Fibroblast of lung (primary cell): ENCODE results near the gene CLECL1. TPM values are rescaled to one million over a fixed set of nuclear protein-coding genes. Genes with fewer than 3 reads are reported as not detected.

ENCODE experiments used
- DNase-seq, 2 donors: peaks; one replicate each; pipeline versions ENCODE4 v3.0.0 to v3.0.0-alpha.2; 2010; ENCODE audit warnings: low read depth in 2 of 2
- H2AFZ ChIP-seq: 2 replicates; pipeline ENCODE4 v1.5.1; 2012; ENCODE audit warnings: low read length, control low read depth, inconsistent platforms
- H3K27ac ChIP-seq: 2 replicates; pipeline ENCODE4 v1.5.1; 2011; ENCODE audit warnings: low read length, control low read depth; ENCODE audit not compliant: insufficient read depth
- H3K27me3 ChIP-seq: 2 replicates; pipeline ENCODE4 v1.5.1; 2011; ENCODE audit warnings: mild to moderate bottlenecking, low read length; ENCODE audit not compliant: control insufficient read depth, insufficient read depth
- H3K36me3 ChIP-seq: 2 replicates; pipeline ENCODE4 v1.5.1; 2011; ENCODE audit warnings: low read length; ENCODE audit not compliant: control insufficient read depth, insufficient read depth
- H3K4me1 ChIP-seq: 2 replicates; pipeline ENCODE4 v1.5.1; 2011; ENCODE audit warnings: low read length; ENCODE audit not compliant: control insufficient read depth, insufficient read depth; ENCODE audit errors: extremely low read depth
- H3K4me2 ChIP-seq: 2 replicates; pipeline ENCODE4 v1.5.1; 2011; ENCODE audit warnings: low read length, control low read depth; ENCODE audit not compliant: insufficient read depth; ENCODE audit errors: extremely low read depth
- H3K4me3 ChIP-seq, 4 experiments: fragments of 200-600 bp in 1 of 4; sonication (generic) in 1 of 4; replicated peaks in 1 of 4; 2 replicates each; pipeline ENCODE4 v1.5.1; 2011 to 2016; ENCODE audit warnings: low read length in 4 of 4, low read depth in 3 of 4, mild to moderate bottlenecking in 3 of 4, control low read depth in 2 of 4, inconsistent platforms in 1 of 4, mixed read lengths in 1 of 4; ENCODE audit not compliant: insufficient read depth in 1 of 4; ENCODE audit errors: control extremely low read depth in 1 of 4
- H3K79me2 ChIP-seq: 2 replicates; pipeline ENCODE4 v1.5.1; 2012; ENCODE audit warnings: mild to moderate bottlenecking, low read length, inconsistent platforms; ENCODE audit not compliant: control insufficient read depth, insufficient read depth
- H3K9ac ChIP-seq: 2 replicates; pipeline ENCODE4 v1.5.1; 2011; ENCODE audit warnings: mild to moderate bottlenecking, low read length, control low read depth; ENCODE audit not compliant: insufficient read depth
- H3K9me3 ChIP-seq: 2 replicates; pipeline ENCODE4 v1.5.1; 2012; ENCODE audit warnings: low read depth, low read length; ENCODE audit not compliant: control insufficient read depth, insufficient read depth
- H4K20me1 ChIP-seq: 2 replicates; pipeline ENCODE4 v1.5.1; 2011; ENCODE audit warnings: low read length; ENCODE audit not compliant: control insufficient read depth, insufficient read depth; ENCODE audit errors: extremely low read depth
- CTCF ChIP-seq, 2 donors: IDR thresholded peaks in 1 of 2; conservative IDR thresholded peaks in 1 of 2; 1 replicate in 1 of 2; 2 replicates in 1 of 2; pipeline ENCODE4 v1.5.1; 2011 to 2012; ENCODE audit warnings: low read length in 2 of 2, control low read depth in 1 of 2, inconsistent platforms in 1 of 2, low read depth in 1 of 2, mild to moderate bottlenecking in 1 of 2
- EZH2 ChIP-seq: IDR thresholded peaks from 2 replicates; pipeline ENCODE4 v1.5.1; 2012; ENCODE audit warnings: low read length, control low read depth, mild to moderate bottlenecking; ENCODE audit errors: missing control alignments
- polyA plus RNA-seq, 2 donors: library from polyadenylated mRNA; depleted of rRNA in 1 of 2; stranded (reverse) in 1 of 2; unstranded in 1 of 2; fragments of >200 nt; gene quantifications; 2 replicates each; pipeline ENCODE4 v1.2.1, GENCODE V29; 2011 to 2012; ENCODE audit warnings: missing spikeins in 1 of 2
- total RNA-seq: library from RNA; depleted of rRNA; stranded (reverse); fragments of >200 nt; gene quantifications from 2 replicates; pipeline ENCODE4 v1.2.1, GENCODE V29; 2014

The CLECL1 gene
- total and polyA plus RNA-seq, 2 donors (not counting 1 experiment from before 2014, with no cell fraction given): not detected

DNA sequence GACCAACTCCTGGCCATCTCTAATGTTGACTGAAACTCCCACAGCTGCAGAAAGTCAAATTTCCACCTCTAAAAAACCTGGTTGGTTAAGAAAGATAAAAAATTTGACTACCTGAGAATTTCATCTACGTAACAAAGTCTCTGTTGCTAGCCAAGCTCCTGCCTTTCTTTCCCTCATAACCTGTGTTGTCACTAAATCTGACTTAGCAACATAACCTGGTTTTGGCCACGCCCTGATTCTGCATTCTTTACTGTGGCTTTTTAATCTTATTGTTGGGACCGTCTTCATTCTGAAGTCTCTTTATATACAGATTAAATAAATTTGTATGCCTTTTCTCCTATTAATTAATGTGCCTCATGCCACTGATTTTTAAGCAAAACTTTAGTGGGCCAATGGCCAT is 43.9 kb upstream of the CLECL1 start:
- no peaks in the 10 kb centered on the region for H3K9me3 ChIP-seq
- H3K79me2 ChIP-seq: no peaks in the 10 kb centered on the region
- H2AFZ ChIP-seq: no peak overlapping the region
- no peaks in the 10 kb centered on the region for H4K20me1 ChIP-seq
- TF ChIP-seq EZH2 (no peak), CTCF (conservative IDR thresholded peaks at IDR 0.05 in 1 of 2, IDR thresholded peaks at IDR 0.05 in 1 of 2; ENCODE audit: low read depth in 1 of 2, low read length in 2 of 2) (no peak)
- DNase-seq: no peak
- H3K4me2 ChIP-seq: no peak overlapping the region
- no peak overlapping the region for H3K4me3 ChIP-seq
- H3K27me3 ChIP-seq: no peaks in the 10 kb centered on the region
- H3K9ac ChIP-seq: no peak overlapping the region
- H3K4me1 ChIP-seq: no peaks in the 10 kb centered on the region
- no peaks in the 10 kb centered on the region for H3K36me3 ChIP-seq
- no peak overlapping the region for H3K27ac ChIP-seq

DNA sequence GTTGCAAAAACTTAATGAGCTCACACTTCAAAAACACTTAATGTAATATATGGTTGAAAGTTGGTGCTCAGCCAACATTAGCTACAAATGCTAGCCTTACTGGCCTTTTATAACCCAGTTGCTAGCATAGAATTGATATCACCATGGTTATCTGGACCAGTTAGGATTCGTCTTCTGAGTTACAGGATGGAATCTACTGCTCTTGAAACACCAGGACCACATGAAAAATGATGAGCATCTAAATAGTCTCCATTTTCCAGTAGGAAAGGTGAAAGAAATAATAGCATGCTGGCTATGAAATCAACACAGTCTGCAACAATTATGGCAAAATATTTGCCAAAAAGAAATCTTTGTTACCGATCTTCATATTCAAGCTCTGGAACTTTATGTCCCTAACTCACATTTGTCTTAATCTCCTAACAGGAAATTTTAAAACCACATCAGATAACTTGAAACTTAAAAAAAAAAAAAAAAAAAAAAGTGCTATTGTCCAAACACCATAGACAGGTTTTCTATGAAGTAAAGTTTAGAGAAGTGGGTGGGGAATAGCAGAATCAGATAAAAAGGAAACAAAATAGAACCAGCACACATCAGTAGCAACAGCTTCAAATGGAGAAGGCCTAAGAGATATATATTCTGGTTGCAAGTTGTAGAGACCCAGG is 40.5 kb upstream of the CLECL1 start:
- H2AFZ ChIP-seq: no peak overlapping the region
- H3K9ac ChIP-seq: no peak overlapping the region
- DNase-seq: no peak
- no peak overlapping the region for H3K4me3 ChIP-seq
- no peak overlapping the region for H3K27ac ChIP-seq
- no peaks in the 10 kb centered on the region for H3K79me2 ChIP-seq
- no peaks in the 10 kb centered on the region for H4K20me1 ChIP-seq
- H3K4me2 ChIP-seq: no peak overlapping the region
- no peaks in the 10 kb centered on the region for H3K27me3 ChIP-seq
- no peaks in the 10 kb centered on the region for H3K4me1 ChIP-seq
- H3K9me3 ChIP-seq: no peaks in the 10 kb centered on the region
- H3K36me3 ChIP-seq: no peaks in the 10 kb centered on the region
- TF ChIP-seq EZH2 (no peak), CTCF (conservative IDR thresholded peaks at IDR 0.05 in 1 of 2, IDR thresholded peaks at IDR 0.05 in 1 of 2; ENCODE audit: low read depth in 1 of 2, low read length in 2 of 2) (no peak)

- Histone ChIP-seq H3K9ac (no peak overlapping the region), H3K36me3 (no peaks in the 10 kb centered on the region), H3K27ac (no peak overlapping the region), H3K4me2 (no peak overlapping the region), H3K4me3 (no peak overlapping the region), H3K79me2 (no peaks in the 10 kb centered on the region), H4K20me1 (no peaks in the 10 kb centered on the region), H3K4me1 (no peaks in the 10 kb centered on the region), H3K9me3 (no peaks in the 10 kb centered on the region), H3K27me3 (no peaks in the 10 kb centered on the region), H2AFZ (no peak overlapping the region)
- no peak for DNase-seq
- TF ChIP-seq CTCF (conservative IDR thresholded peaks at IDR 0.05 in 1 of 2, IDR thresholded peaks at IDR 0.05 in 1 of 2; ENCODE audit: low read depth in 1 of 2, low read length in 2 of 2) (no peak), EZH2 (no peak)
Measured at GRCh38 chr12:9763025-9763424, 30.1 kb upstream of the CLECL1 start.
